ENCODE results near the gene LSM7.

DNA sequence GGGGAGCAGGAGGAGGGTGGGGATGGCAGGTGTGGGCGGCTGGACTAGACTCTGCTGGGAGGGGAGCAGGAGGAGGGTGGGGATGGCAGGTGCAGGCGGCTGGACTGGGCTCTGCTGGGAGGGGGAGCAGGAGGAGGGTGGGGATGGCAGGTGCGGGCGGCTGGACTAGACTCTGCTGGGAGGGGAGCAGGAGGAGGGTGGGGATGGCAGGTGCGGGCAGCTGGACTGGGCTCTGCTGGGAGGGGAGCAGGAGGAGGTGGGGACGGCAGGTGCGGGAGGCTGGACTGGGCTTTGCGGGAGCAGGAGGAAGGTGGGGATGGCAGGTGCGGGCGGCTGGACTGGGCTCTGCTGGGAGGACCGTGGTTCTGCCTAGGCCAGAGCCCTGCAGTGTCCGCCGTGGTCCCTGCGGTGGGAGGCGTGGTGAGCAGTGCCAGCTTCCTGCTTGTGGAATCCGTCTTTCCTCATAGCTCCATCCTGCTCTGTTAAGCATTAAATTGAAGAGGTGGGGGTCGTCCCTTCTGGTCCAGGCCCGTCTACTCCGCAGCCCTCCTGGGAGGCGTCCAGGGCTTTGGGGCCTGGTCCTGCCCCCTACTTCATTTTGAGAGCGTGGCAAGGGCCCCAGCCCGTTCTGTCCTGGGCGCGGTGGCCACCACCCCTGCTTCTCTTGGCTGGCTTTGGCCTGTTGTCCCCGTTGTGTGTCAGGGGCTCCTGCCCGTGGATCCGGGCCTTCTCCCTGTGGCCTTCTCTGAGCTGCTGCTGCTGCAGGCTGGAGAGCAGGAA lies 4.8 kb upstream of the LSM7 start:
- no peak for TF ChIP-seq POLR2A (IDR thresholded peaks at IDR 0.05; ENCODE audit: low read length)
- no peak for TF ChIP-seq GATA1 (IDR thresholded peaks at IDR 0.05; ENCODE audit: low read depth, low read length)

Data from erythroblast (primary cell).